NOMO-1 treated with dmso at 0.1 percent for 144 hours (cell line): Measurements from ENCODE around the gene LAIR2.
"Not testable (repeated sequence)": the region's sequence is repeated elsewhere in the genome, so short reads cannot be mapped to it uniquely, and the experiment has no call there.

Experiments used
- DNase-seq: peaks from one replicate; lab custom pipeline; 2025; ENCODE audit not compliant: unreplicated experiment; lab: John Stamatoyannopoulos, UW

LAIR2 gene

DNA sequence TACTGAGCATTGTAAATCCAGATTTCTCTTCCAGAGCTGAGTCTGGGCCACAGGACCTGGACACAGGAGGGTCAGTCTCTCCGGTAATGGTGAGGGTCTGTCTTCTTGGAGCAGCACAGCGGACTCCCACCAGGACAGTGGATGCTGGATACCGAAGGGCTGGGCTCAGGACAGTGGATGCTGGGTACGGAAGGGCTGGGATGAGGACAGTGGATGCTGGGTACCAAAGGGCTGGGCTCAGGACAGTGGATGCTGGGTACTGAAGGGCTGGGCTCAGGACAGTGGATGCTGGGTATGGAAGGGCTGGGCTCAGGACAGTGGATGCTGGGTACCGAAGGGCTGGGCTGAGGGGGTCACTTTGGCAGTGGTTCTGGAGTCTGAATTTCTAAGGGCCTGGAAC, 9.6 kb upstream of the LAIR2 start:
- not testable (repeated sequence) for DNase-seq

DNA sequence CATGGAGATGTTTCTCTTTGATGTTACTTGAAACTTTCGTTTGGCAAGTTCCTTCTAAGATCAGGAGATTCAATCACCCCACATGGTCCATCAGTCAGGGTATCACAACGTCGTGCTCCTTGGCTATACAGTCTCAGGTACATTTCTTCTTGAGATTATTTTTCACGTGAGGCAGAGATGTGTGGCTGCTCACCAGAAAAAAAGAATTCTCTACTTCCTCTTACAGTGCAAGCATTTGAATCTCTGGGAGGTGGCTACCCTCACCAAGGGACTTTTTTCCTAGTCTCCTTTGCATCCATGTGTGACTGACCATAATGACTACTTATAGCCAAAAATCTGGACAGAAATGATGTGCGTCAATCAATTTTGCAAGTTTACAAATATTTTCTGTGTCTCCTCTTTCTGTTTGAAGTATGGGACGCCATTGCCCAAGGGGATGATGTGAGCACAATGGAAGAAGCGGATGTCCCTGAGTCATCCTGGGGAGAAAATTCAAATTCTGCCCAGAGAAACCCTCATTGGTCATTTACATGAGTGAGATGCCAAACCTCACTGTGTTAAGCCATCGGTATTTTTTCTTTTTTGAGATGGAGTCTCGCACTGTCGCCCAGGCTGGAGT, 8.6 kb upstream of the LAIR2 start:
- no peak for DNase-seq

DNA sequence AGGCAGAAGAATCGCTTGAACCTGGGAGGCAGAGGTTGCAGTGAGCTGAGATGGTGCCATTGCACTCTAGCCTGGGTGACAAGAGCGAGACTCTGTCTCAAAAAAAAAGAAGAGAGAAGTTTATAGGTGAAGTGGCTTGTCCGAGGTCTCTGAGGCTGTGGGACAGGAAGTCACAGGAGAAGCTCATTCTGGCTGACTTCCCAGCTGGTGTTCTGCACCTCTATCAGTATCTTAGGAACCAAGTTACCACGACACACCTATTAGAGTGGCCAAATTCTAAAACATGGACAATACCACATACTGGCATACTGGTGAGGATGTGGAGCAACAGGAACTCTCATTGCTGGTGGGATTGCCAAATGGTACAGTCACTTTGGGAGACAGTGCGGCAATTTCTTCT, 7.3 kb upstream of the LAIR2 start:
- not testable (repeated sequence) for DNase-seq

DNA sequence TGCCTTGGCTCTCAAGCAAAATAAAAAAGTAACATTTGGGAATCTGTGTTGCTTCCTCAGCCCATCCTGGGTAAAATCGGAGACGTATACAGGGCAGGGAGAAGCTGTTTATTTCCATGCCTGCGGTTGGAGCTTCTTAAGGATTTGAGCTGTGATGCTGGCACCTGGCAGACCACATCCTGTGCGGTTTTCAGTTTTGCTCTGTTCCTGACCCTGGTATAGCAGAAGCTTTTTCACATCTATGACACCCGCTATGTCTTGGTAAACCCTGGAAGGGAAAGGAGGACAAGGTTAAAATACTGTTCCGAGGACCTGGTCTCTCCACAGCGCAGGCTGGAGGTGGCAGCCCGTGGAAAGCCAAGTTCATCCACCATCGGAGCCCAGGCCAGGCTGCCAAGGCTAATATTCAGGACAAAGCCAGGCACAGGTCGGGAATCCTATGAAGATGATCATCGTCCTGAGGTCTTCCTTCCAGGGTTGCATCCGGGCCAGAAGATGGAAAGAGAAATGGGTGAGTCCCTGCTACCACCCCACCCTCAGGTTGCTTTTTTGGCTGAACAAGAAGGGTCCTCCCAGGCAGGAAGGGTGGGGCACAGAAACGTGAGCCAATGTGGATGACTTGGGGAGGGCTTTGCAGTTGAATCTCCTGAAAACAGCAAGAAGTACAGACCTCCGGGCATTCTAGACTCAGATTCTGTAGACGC, 4.7 kb upstream of the LAIR2 start:
- not testable (repeated sequence) for DNase-seq

DNA sequence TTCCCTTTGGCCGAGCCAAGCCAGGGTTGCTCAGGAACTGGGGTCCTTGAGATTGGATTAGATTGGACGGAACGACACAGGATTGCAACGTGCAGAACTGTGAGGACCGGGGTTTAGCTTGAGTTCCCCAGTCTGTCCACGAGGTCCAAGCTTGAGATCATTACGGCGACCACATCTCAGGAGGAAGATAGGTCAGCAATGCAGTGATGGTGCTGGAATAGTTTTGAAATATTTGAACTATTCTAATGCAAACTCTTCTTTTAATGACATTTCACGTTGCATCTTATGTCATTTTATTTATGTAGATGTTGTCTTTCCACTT, 4.2 kb upstream of the LAIR2 start:
- not testable (repeated sequence) for DNase-seq

DNA sequence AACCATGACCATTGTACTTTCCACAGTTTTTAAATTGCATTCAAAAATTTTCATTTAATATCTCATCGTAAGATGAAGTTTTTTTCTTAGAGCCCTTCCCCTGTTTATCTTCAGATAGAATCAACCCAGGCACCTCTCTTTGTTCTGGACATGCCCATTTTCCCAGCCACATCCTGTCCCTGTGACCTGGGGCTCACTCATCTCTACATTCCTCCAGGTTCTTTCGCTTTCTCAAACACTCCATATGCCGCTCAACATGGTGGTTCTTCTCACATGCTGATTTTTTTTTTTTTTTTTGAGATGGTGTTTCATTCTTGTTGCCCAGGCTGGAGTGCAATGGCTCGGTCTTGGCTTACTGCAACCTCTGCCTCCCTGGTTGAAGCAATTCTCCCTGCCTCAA, 2.9 kb downstream of the LAIR2 start:
- not testable (repeated sequence) for DNase-seq

DNA sequence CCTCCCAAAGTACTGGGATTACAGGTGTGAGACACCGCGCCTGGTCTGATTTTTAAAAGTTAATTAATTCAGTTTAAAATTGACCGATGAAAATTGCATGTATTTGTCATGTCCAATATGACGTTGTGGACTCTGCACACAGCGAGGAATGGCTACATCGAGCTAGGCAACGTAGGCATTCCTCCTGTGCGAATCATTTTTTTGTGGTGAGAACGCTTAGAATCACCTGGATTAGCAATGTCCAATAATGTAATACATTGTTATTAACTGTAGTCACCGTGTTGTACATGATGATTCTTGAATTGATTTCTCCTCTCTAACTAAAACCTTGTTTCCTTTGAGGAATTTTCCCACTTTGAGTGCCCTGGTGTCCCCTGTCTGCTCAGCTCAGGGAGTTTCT, 3.4 kb downstream of the LAIR2 start:
- DNase-seq, result no peak

DNA sequence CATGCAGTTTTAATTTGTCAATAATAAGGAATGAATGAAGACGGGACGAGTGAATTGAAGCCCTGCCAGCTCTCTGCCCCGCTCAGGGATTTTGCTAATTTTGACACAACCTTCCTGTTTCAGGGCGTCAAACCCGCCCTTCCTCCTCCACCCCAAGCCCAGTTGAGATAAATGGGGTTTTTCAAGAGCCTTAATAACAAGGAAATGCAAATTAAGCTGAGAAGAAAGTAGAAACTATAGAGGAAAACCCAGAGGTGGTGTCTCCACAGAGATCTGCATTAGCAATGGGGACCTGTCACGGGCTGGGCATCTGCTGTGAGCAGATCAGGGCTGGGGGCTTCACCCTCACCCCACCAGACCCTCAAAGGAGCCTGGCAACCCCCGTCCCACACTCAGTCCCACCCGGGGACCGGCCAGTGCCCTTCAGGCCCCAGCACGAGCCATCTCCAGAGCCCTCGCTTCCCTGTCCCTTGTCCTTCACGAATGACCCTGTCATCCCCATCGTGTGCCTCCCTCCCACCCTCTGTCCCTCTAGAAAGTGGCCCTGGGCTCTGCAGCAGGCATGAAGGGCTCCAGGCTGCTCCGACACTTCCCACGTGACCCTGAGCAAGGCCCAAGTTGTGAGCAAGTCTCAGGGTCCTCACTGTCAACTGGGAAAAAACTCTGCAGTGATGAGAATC, 4.5 kb downstream of the LAIR2 start:
- DNase-seq, result not testable (repeated sequence)

DNA sequence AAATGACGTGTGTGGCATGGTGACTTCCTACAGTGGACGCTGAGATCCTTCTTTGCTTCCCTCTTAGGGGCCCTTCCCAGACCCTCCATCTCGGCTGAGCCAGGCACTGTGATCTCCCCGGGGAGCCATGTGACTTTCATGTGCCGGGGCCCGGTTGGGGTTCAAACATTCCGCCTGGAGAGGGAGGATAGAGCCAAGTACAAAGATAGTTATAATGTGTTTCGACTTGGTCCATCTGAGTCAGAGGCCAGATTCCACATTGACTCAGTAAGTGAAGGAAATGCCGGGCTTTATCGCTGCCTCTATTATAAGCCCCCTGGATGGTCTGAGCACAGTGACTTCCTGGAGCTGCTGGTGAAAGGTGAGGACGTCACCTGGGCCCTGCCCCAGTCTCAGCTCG, 5.2 kb downstream of the LAIR2 start:
- DNase-seq, result no peak

DNA sequence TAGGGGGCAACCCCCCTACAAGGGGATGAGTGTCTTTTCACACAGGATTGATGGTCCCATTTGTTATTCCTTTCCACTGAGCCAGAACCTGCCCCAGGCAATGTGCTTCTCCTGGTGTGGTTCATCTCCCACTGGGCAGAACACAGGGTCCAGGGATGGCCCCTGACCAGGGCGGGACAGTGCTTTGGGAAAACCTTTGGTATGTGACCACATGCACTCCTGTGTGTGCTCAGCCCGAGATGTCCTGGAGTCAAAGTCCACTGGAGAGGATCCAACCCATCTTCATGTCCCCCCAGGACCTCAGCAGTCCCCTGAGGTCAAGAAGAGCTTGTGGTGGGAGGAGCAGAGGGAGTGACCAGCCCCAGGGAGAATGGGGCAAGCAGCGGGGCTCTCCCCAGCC, 5.9 kb downstream of the LAIR2 start:
- DNase-seq, result not testable (repeated sequence)

DNA sequence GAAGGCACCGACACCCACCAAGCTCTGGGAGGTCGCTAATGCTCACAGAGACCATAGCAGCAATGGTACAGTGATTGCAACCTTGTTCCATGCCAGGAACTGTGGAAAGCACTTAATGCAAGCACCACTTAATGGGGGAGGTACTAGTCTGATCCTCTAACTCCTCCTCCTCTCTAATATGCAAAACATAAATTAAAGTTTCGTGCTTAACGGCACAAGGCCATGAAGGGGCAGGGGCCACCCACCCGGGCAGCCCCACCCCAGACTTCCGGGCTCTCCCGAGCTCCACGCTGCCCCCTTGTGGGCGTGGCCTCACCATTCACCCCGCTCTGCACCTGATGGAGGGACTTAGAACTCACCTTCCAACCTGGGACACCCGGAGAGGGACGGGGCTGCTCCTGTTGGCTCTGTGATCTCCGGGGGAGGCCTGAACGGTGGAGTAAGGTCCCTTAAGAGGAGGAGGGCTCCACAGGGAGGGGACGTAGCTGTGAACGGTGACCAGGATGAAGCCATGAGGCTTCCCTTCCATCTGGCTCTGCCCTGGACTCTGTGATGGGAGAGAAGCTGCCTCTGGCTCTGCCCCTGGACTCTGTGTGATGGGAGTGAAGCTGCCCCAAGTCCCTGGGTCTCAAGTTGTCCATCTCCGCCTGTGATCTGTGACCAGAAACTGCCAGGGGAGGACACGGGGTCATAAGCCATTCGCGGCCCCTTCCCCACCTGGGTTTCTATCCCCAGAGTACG, 6.7 kb downstream of the LAIR2 start:
- DNase-seq, result not testable (repeated sequence)

DNA sequence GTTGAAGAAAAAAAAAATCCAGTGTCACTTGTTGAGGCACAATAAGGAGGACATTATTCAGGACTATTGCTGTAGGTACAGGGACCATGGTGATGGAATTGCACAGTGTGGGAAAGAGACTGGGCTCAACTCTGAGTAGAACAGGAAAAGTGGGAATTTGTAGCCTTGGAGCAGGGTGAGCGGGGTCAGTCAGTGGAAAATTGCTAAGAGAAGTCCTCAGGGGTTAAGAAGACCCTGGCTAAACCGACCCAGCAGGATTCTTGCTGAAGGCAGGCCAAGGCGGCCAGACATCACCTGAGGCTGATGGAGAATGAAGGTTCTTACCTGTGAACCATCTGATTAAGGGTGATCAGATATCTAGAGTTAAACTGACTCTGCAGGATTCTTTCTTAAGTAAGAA, 12.5 kb downstream of the LAIR2 start:
- no peak for DNase-seq

DNA sequence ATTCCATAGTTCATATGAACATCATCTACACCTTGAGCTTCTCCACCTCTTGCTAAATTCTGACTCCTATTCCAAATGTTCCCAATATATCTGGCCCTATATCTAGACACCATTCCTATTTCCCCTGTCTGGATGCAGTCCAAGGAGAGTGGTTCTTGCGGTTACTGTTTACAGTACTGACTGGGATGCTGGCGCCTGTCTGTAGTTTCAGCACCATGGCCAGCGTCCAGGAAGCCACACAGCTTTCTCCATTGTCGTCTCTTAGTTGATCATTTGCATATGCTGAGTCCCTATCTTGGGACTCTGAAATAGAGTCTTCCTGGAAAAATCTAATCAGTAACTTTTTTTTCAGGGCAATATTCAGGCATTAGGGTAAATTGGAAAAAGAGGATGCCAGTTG, 14.9 kb downstream of the LAIR2 start:
- peak; percentile 45 for DNase-seq

DNA sequence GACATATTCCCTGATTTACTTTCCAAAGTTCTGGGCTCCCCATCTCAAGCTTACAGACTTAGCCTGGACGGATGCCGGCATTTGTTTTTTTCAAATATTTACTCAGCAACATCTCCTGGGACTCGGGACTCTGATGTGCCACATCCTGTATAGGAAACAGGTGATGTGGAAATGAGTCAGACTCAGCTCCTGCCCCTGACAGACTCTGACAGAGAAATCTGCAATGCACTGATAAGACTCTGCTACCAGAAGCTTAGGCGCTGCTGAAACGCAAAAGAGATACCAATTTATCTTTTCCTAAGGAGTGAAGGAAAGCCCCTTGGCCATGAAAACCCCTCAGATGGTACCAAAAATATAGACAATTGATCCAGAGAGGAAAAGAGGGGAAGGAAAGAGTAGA, 16.2 kb downstream of the LAIR2 start:
- DNase-seq, result no peak

DNA sequence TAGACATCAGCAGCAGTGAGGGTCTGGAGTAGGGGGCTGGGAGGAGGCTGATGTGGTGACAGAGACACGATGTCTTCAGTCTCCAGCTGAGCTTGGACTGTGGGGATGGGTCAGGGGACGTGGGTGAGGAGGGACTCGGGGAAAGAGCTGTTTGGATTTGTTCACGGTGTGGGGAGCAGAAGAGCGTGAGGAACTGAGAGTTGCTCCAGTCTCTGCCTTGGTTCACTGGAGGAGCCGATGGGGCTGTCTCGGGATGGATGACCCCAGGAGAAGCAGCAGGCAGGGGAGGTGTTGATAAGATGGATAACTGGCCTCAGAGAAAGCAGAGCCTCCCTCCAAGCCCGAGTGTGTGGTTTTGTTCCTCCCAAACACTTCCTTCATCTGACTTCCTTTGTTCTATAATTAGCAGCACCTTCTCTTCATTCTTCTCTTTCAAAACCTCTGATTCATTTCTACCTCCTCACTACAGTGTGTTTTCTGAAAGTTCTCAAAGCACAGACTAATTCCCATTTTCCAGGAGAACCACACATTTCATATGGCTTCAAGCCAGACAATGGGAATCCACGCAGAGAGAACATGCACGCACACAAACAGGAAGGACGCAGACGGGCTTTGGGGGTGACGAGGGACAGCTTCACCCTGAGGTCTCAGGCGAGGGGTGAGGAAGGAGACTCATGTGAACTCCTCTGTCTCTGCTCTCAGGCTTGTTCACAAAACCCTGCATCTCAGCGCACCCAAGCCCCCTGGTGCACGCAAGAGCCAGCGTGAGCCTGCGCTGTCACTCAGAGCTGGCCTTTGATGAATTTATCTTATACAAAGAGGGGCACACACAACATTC, 18.6 kb downstream of the LAIR2 start:
- DNase-seq, result no peak

DNA sequence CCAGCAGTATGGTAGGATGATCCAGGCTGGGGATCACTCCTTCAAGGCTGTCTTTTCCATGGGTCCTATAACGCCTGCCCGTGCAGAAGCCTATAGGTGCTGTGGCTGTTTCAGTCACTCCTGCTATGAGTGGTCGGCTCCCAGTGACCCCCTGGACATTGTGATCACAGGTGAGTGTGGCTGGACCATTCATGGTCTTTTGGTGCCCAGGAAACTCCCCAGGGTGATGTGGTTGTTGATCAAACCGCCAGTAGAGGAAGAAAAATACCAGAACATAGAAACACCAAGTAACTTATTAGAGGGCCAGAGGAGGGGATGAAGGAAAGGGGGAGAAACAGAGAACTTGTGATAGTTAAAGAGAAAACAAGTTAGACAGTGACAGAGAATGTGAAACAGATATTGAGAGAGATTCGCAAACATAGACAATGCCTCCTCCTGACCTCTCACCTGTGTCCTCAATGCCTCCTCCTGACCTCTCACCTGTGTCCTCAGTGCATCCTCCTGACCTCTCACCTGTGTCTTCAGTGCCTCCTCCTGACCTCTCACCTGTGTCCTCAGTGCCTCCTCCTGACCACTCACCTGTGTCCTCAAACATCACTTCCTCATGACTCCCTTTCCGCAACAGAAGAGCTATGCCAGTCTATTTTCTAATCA, 19.4 kb downstream of the LAIR2 start:
- DNase-seq, result no peak

DNA sequence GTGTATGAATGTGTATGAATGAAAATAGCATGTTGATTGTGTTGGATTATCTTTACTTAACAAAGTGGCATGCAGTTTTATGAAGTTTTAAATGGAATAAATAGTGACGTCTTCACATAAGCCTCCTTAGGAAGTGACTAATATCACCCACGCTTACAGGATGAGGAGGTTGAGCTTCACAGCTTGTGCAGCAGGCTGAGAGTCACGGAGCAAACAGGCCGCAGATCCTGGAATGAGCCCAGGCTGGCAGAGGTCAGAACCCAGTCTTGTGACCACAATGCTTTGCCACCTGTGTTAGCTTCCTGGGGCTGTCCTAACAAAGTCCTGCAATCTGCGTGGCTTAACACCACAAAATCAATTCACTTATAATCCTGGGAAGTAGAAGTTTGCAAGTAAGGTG, 20.8 kb downstream of the LAIR2 start:
- no peak for DNase-seq

DNA sequence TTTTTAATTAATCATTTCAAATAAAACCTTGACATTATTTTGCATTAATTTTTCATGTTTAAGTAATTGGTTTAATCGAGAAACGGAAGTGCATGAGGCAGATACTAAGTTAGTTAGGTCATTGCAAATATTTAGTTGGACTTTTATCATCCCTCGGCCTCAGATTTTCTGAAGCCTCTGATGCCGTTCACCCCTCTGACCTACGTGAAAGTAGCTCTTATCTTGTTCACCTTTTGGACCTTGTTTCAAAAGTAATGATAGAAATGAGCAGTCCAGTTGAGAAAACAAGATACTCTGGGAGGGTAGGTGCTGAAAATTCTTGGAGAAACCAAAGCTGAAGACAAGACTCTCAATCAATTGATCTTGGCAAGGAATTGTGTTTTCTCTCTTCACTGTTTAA, 23.0 kb downstream of the LAIR2 start:
- no peak for DNase-seq

DNA sequence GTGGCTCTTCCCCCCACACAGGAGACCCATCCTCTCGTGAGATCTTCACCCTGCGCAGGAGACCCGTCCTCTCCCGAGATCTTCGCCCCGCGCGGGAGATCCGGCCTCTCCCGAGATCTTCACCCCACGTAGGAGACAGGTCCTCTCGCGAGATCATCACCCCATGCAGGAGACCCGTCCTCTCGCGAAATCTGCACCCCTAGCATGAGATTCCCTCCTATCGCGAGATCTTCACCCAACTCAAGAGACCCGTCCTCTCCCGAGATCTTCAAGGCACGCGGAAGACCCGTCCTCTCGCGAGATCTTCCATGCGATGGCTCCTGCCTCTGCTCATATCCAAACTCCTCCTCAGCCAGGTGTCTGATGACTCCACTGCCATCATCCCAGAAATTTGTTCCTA, 24.3 kb downstream of the LAIR2 start:
- no peak for DNase-seq

DNA sequence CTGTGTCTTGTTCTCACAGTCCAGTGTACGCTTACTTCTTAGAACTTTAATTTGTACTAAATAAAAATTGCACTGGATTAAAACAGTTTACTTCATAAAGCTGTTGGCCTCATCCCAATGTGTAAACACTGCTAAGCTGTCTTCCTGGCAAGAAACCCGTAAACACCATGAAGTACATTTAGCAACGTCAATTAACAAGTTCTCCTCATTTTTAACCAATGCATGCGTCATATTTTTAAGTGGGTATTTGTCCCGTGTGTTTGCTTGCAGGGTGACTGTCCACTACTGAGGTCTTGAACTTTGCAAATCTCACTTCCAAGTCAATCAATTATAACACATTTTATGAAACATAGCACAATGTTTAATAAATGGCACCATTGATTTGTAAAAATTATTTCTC, 28.2 kb downstream of the LAIR2 start:
- no peak for DNase-seq
